GM18870 (cell line): ENCODE results near the gene KANSL1L.
A peak's percentile ranks its signal among the peaks of the same experiment; 100 is the strongest.

Experiments
- ATAC-seq: cut with Tn5 transposase; IDR thresholded peaks from one replicate; pipeline ENCODE4 v1.9.1; 2021; ENCODE audit warnings: moderate library complexity; ENCODE audit not compliant: unreplicated experiment

Gene KANSL1L

GRCh38 chr2:210000464-210001324, 170.5 kb downstream of the KANSL1L start:
- no peak for ATAC-seq

GRCh38 chr2:209998596-209998995, 172.6 kb downstream of the KANSL1L start:
- no peak for ATAC-seq

GRCh38 chr2:209993968-209994367, 177.2 kb downstream of the KANSL1L start:
- no peak for ATAC-seq

GRCh38 chr2:209990838-209991237, 180.4 kb downstream of the KANSL1L start:
- no peak for ATAC-seq

- peak; percentile 65 for ATAC-seq
Observed at GRCh38 chr2:209988010-209988409, 183.2 kb downstream of the KANSL1L start.

- no peak for ATAC-seq
Observed at GRCh38 chr2:209986415-209986814, 184.8 kb downstream of the KANSL1L start.

GRCh38 chr2:209985874-209986273, 185.3 kb downstream of the KANSL1L start:
- ATAC-seq, result no peak

GRCh38 chr2:209984291-209984690, 186.9 kb downstream of the KANSL1L start:
- ATAC-seq, result no peak

GRCh38 chr2:209977386-209978239, 193.6 kb downstream of the KANSL1L start:
- ATAC-seq, result peak; percentile 55

- ATAC-seq, result peak; percentile 85
Observed at GRCh38 chr2:209976698-209977385, 194.4 kb downstream of the KANSL1L start.

- ATAC-seq, result no peak
Observed at GRCh38 chr2:209974576-209974975, 196.6 kb downstream of the KANSL1L start.

- ATAC-seq, result no peak
Observed at GRCh38 chr2:209973328-209973727, 197.9 kb downstream of the KANSL1L start.
